Measurements from ENCODE around the gene RNF149.

Gene RNF149

GRCh38 chr2:101267671-101268656 is 40.5 kb downstream of the RNF149 start:
- H3K27ac ChIP-seq (ENCODE audit: low read depth, low read length, poor library complexity, severe bottlenecking): no peak overlapping the region
- no peak overlapping the region for H3K4me3 ChIP-seq (ENCODE audit: low read depth, low read length, poor library complexity, severe bottlenecking)
- H2AFZ ChIP-seq (ENCODE audit: low read length): no peak overlapping the region
- H4K20me1 ChIP-seq (ENCODE audit: insufficient read depth, low read length): no peaks in the 10 kb centered on the region
- no peaks in the 10 kb centered on the region for H3K79me2 ChIP-seq (ENCODE audit: insufficient read depth, low read length)
- H3K36me3 ChIP-seq (ENCODE audit: insufficient read depth, low read length): peaks cover 91% of the 10 kb centered on the region
- peaks cover 4% of the 10 kb centered on the region; the same call in 1 of the 2 replicates for H3F3A ChIP-seq (ENCODE audit: insufficient read depth, low read length)
- no peaks in the 10 kb centered on the region for H3K9me3 ChIP-seq (ENCODE audit: low read length)
- no peak for TF ChIP-seq CTCF (IDR thresholded peaks at IDR 0.05; ENCODE audit: low read length)
- no peak for TF ChIP-seq EZH2 (IDR thresholded peaks at IDR 0.05; ENCODE audit: borderline replicate concordance, low read length)
- H3K4me2 ChIP-seq (ENCODE audit: low read length): no peak overlapping the region
- H3K9ac ChIP-seq (ENCODE audit: low read length): no peak overlapping the region
- no peaks in the 10 kb centered on the region for H3K9me2 ChIP-seq (ENCODE audit: low read depth, low read length)
- no peaks in the 10 kb centered on the region for H3K4me1 ChIP-seq (ENCODE audit: insufficient read depth, low read length, severe bottlenecking)
- H3K27me3 ChIP-seq (ENCODE audit: insufficient read depth, low read length): no peaks in the 10 kb centered on the region

- Histone ChIP-seq H3K9ac (ENCODE audit: low read length) (no peak overlapping the region), H3K27ac (ENCODE audit: low read depth, low read length, poor library complexity, severe bottlenecking) (no peak overlapping the region), H3K9me2 (ENCODE audit: low read depth, low read length) (no peaks in the 10 kb centered on the region), H2AFZ (ENCODE audit: low read length) (no peak overlapping the region), H3K4me2 (ENCODE audit: low read length) (no peak overlapping the region), H3K36me3 (ENCODE audit: insufficient read depth, low read length) (peaks cover 94% of the 10 kb centered on the region), H3K27me3 (ENCODE audit: insufficient read depth, low read length) (no peaks in the 10 kb centered on the region), H3F3A (ENCODE audit: insufficient read depth, low read length) (peaks cover 4% of the 10 kb centered on the region; the same call in 1 of the 2 replicates), H3K4me1 (ENCODE audit: insufficient read depth, low read length, severe bottlenecking) (no peaks in the 10 kb centered on the region), H3K4me3 (ENCODE audit: low read depth, low read length, poor library complexity, severe bottlenecking) (no peak overlapping the region), H4K20me1 (ENCODE audit: insufficient read depth, low read length) (no peaks in the 10 kb centered on the region), H3K79me2 (ENCODE audit: insufficient read depth, low read length) (no peaks in the 10 kb centered on the region), H3K9me3 (ENCODE audit: low read length) (no peaks in the 10 kb centered on the region)
- TF ChIP-seq EZH2 (IDR thresholded peaks at IDR 0.05; ENCODE audit: borderline replicate concordance, low read length): no peak
- TF ChIP-seq CTCF (IDR thresholded peaks at IDR 0.05; ENCODE audit: low read length): no peak
These were observed 42.5 kb downstream of the RNF149 start for GRCh38 chr2:101265893-101266499.

GRCh38 chr2:101264360-101264939 is 44.1 kb downstream of the RNF149 start:
- Histone ChIP-seq H3K9me3 (ENCODE audit: low read length) (no peaks in the 10 kb centered on the region), H3K9me2 (ENCODE audit: low read depth, low read length) (no peaks in the 10 kb centered on the region), H3K36me3 (ENCODE audit: insufficient read depth, low read length) (peaks cover 88% of the 10 kb centered on the region), H3K9ac (ENCODE audit: low read length) (no peak overlapping the region), H3K27ac (ENCODE audit: low read depth, low read length, poor library complexity, severe bottlenecking) (no peak overlapping the region), H3K4me2 (ENCODE audit: low read length) (no peak overlapping the region), H3K4me3 (ENCODE audit: low read depth, low read length, poor library complexity, severe bottlenecking) (no peak overlapping the region), H4K20me1 (ENCODE audit: insufficient read depth, low read length) (no peaks in the 10 kb centered on the region), H3K27me3 (ENCODE audit: insufficient read depth, low read length) (no peaks in the 10 kb centered on the region), H3F3A (ENCODE audit: insufficient read depth, low read length) (peaks cover 4% of the 10 kb centered on the region; the same call in 1 of the 2 replicates), H3K79me2 (ENCODE audit: insufficient read depth, low read length) (no peaks in the 10 kb centered on the region), H3K4me1 (ENCODE audit: insufficient read depth, low read length, severe bottlenecking) (no peaks in the 10 kb centered on the region), H2AFZ (ENCODE audit: low read length) (no peak overlapping the region)
- no peak for TF ChIP-seq CTCF (IDR thresholded peaks at IDR 0.05; ENCODE audit: low read length)
- TF ChIP-seq EZH2 (IDR thresholded peaks at IDR 0.05; ENCODE audit: borderline replicate concordance, low read length): no peak
